ENCODE data around the gene TNIP2. TPM values are rescaled to one million over a fixed set of nuclear protein-coding genes. Genes with fewer than 3 reads are reported as not detected.
A peak's percentile ranks its signal among the peaks of the same experiment; 100 is the strongest.

TNIP2 gene
- total and polyA plus RNA-seq, 2 donors (not counting 1 experiment from before 2014, with no cell fraction given): 47.6 to 71.9 TPM

DNA sequence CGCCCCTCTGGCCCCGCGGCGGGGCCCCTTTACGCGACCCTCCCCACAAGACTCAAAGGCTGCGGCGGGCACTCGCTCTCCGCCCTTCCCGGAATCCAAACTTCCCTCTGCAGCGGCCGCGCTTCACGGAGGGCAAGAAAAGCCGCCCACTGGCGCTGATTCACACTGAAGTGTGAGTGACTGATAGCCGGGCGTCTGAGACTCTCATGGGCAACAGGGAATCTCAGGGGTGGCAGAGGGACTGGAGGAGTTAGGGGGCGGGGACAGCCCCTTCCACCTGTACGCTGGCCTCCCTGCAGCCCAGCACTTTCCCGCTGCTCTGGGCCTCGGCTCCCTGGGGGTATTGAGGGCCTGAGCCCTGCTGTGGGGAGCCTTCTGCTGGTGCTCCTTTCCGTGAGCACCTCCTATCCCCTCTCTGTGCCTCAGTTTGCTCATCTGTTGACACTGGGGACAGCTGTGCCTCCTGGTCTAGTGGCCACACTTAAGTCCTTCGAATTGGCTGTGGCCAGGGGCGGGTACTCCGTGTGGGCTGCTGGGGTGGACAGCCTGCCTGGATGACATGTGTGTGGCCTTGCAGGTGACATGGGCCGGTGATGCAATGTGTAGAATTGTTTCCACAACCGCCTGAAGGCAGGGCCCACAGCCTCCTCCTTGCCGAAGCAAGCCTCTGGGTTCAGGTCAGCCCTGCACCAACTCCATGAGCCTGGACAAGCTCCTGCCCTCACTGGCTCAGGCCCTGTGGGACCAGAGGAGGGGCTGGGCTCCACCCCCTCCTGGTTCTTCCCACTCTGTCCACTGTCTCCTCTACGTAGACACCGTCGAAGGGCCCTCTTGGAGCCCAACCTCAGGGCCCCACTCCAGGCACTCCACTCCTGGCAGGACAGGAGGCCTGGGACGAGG, 37.7 kb upstream of the TNIP2 start:
- ChIA-PET POLR2A (interaction anchor here (0.6 kb wide), 2 partner anchors 24 to 323 kb away, joined by 3 to 4 read pairs; no protein-coding TSS in a partner anchor), CTCF (no interaction called here)
- peak overlapping the region; percentile 42 for H2AFZ ChIP-seq (ENCODE audit: insufficient read depth, low read depth, low read length, poor library complexity, severe bottlenecking)
- H3K4me1 Mint-ChIP-seq: peaks cover 79% of the 10 kb centered on the region
- intact Hi-C loops (cut with micrococcal nuclease): no loop called here
- ATAC-seq (ENCODE audit: low read depth) (no peak), DNase-seq (peak; percentile 41)
- 40% methylated on average over 27 of the region's 34 CpGs for WGBS (ENCODE audit: insufficient coverage)
- peak overlapping the region; percentile 55 to 84 (median 72) for H3K4me3 ChIP-seq (ENCODE audit: control extremely low read depth in 1 of 5, extremely low read depth in 1 of 5, insufficient read depth in 1 of 5, low read depth in 2 of 5, low read length in 4 of 5)
- peaks cover 66 to 87% of the 10 kb centered on the region in 2 donors for H3K4me1 ChIP-seq (ENCODE audit: control insufficient read depth in 2 of 2, insufficient read depth in 2 of 2, low read length in 2 of 2)
- peak overlapping the region; percentile 86 for H3K4me3 Mint-ChIP-seq
- H3K9me3 Mint-ChIP-seq (ENCODE audit: insufficient read depth): no peaks in the 10 kb centered on the region
- peak overlapping the region; percentile 99 for H3K4me2 ChIP-seq (replicated peaks; ENCODE audit: low read depth, low read length, poor library complexity, severe bottlenecking)
- H3K79me2 ChIP-seq (ENCODE audit: control insufficient read depth, insufficient read depth, low read length): peaks cover 38% of the 10 kb centered on the region
- peaks cover 0 to 7% of the 10 kb centered on the region in 2 experiments for H3K36me3 ChIP-seq (replicated peaks in 1 of 2; ENCODE audit: control extremely low read depth in 1 of 2, control insufficient read depth in 1 of 2, extremely low read depth in 1 of 2, insufficient read depth in 2 of 2, low read length in 1 of 2)
- TF ChIP-seq EZH2 (IDR thresholded peaks at IDR 0.05; ENCODE audit: borderline replicate concordance, insufficient read depth, low read depth, low read length, poor library complexity, severe bottlenecking): no peak
- TF ChIP-seq, protein P1, sequence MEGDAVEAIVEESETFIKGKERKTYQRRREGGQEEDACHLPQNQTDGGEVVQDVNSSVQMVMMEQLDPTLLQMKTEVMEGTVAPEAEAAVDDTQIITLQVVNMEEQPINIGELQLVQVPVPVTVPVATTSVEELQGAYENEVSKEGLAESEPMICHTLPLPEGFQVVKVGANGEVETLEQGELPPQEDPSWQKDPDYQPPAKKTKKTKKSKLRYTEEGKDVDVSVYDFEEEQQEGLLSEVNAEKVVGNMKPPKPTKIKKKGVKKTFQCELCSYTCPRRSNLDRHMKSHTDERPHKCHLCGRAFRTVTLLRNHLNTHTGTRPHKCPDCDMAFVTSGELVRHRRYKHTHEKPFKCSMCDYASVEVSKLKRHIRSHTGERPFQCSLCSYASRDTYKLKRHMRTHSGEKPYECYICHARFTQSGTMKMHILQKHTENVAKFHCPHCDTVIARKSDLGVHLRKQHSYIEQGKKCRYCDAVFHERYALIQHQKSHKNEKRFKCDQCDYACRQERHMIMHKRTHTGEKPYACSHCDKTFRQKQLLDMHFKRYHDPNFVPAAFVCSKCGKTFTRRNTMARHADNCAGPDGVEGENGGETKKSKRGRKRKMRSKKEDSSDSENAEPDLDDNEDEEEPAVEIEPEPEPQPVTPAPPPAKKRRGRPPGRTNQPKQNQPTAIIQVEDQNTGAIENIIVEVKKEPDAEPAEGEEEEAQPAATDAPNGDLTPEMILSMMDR (IDR thresholded peaks at IDR 0.05): no peak
- H3K27me3 ChIP-seq (replicated peaks in 1 of 4; ENCODE audit: control extremely low read depth in 1 of 4, control insufficient read depth in 3 of 4, insufficient read depth in 4 of 4, low read length in 3 of 4): no peaks in the 10 kb centered on the region
- H3K9ac ChIP-seq (ENCODE audit: low read length): peak overlapping the region; percentile 73
- H4K20me1 ChIP-seq (ENCODE audit: control insufficient read depth, insufficient read depth, low read length, poor library complexity, severe bottlenecking): peaks cover 29% of the 10 kb centered on the region
- peak overlapping the region; percentile 82 for H3K27ac Mint-ChIP-seq
- H3K27ac ChIP-seq (ENCODE audit: low read length in 2 of 2): peak overlapping the region; percentile 18 to 68
- no peaks in the 10 kb centered on the region for H3K27me3 Mint-ChIP-seq
- peaks cover 0 to 5% (median 0%) of the 10 kb centered on the region in 3 donors for H3K9me3 ChIP-seq (ENCODE audit: control extremely low read depth in 1 of 3, control insufficient read depth in 2 of 3, insufficient read depth in 1 of 3, low read length in 2 of 3)
